Fibroblast of lung (primary cell): Measurements from ENCODE around the gene FBXO39.

Experiments used
- EZH2 ChIP-seq: IDR thresholded peaks from 2 replicates; pipeline ENCODE4 v1.5.1; 2012; ENCODE audit warnings: low read length, control low read depth, mild to moderate bottlenecking; ENCODE audit errors: missing control alignments
- TF ChIP-seq, protein P1 (sequence below), 2 donors: IDR thresholded peaks in 1 of 2; conservative IDR thresholded peaks in 1 of 2; 1 replicate in 1 of 2; 2 replicates in 1 of 2; pipeline ENCODE4 v1.5.1; 2011 to 2012; ENCODE audit warnings: low read length in 2 of 2, control low read depth in 1 of 2, inconsistent platforms in 1 of 2, low read depth in 1 of 2, mild to moderate bottlenecking in 1 of 2

GRCh38 chr17:6786618-6787017, 10.6 kb downstream of the FBXO39 start:
- TF ChIP-seq, protein P1, sequence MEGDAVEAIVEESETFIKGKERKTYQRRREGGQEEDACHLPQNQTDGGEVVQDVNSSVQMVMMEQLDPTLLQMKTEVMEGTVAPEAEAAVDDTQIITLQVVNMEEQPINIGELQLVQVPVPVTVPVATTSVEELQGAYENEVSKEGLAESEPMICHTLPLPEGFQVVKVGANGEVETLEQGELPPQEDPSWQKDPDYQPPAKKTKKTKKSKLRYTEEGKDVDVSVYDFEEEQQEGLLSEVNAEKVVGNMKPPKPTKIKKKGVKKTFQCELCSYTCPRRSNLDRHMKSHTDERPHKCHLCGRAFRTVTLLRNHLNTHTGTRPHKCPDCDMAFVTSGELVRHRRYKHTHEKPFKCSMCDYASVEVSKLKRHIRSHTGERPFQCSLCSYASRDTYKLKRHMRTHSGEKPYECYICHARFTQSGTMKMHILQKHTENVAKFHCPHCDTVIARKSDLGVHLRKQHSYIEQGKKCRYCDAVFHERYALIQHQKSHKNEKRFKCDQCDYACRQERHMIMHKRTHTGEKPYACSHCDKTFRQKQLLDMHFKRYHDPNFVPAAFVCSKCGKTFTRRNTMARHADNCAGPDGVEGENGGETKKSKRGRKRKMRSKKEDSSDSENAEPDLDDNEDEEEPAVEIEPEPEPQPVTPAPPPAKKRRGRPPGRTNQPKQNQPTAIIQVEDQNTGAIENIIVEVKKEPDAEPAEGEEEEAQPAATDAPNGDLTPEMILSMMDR (conservative IDR thresholded peaks at IDR 0.05 in 1 of 2, IDR thresholded peaks at IDR 0.05 in 1 of 2; ENCODE audit: low read depth in 1 of 2, low read length in 2 of 2) = no peak
- no peak for TF ChIP-seq EZH2
